K562 (cell line): ENCODE results near the gene EFR3B. TPM values are rescaled to one million over a fixed set of nuclear protein-coding genes. Genes with fewer than 3 reads are reported as not detected.

ENCODE experiments used
- ATAC-seq: fragments of 200-7000 bp; cut with Tn5 transposase; 3 replicates; pipeline ENCODE4 v1.9.1; 2020; ENCODE audit warnings: moderate library complexity
- BruUV-seq: library from RNA; stranded (reverse); fragments of 400-500 nt; replicated peaks from 2 replicates; lab custom pipeline; 2021; lab: Mats Ljungman, UMichigan
- CTCF ChIA-PET: fragments of 300-600 bp; formaldehyde crosslinking; extraction: SDS; loops from one replicate; lab custom pipeline; 2021; ENCODE audit warnings: low intra/inter-chr PET ratio; lab: Yijun Ruan, JAX
- POLR2A ChIA-PET: fragments of 300-600, 350-650 bp; sonication (Branson Sonifier 250); formaldehyde crosslinking; extraction: SDS; loops from one replicate; lab custom pipeline; 2021; ENCODE audit warnings: antibody characterized with exemption, inconsistent platforms; lab: Yijun Ruan, JAX
- DNase-seq, 4 experiments: peaks; one replicate each; pipeline versions ENCODE4 v3.0.0 to v3.0.0-alpha.2; 2011 to 2018; ENCODE audit warnings: low spot score in 3 of 4, mixed read lengths in 3 of 4; ENCODE audit errors: extremely low read depth in 1 of 4
- FAIRE-seq: peaks from 2 replicates; lab custom pipeline; 2011; peaks lifted over from hg19 to GRCh38; lab: Jason Lieb, UNC
- H2AFZ ChIP-seq: 2 replicates; pipeline ENCODE4 v1.6.0; 2011; ENCODE audit warnings: low read depth, low read length, control low read depth, inconsistent platforms
- H3K27ac ChIP-seq: fragments of 200-600 bp; 3 replicates; pipeline ENCODE4 v1.8.0; 2011; ENCODE audit warnings: low read depth, mild to moderate bottlenecking, control low read depth, inconsistent platforms, low read length, moderate library complexity, mixed read lengths; ENCODE audit errors: extremely low read depth
- H3K27me3 ChIP-seq, 2 experiments: fragments of 300-600 bp in 1 of 2; 2 replicates in 1 of 2; 3 replicates in 1 of 2; pipeline versions ENCODE4 v1.6.0 to v1.8.0; 2011; ENCODE audit warnings: inconsistent platforms in 2 of 2, low read length in 2 of 2, mild to moderate bottlenecking in 1 of 2, mixed read lengths in 1 of 2, moderate library complexity in 1 of 2; ENCODE audit not compliant: control insufficient read depth in 2 of 2, insufficient read depth in 2 of 2
- H3K36me3 ChIP-seq: fragments of 300-600 bp; 3 replicates; pipeline ENCODE4 v1.8.0; 2011; ENCODE audit warnings: mild to moderate bottlenecking, low read length, inconsistent platforms; ENCODE audit not compliant: control insufficient read depth, insufficient read depth
- H3K4me1 ChIP-seq, 2 experiments: fragments of 200-600 bp in 1 of 2; replicated peaks in 1 of 2; 2 replicates in 1 of 2; 3 replicates in 1 of 2; pipeline versions ENCODE4 v1.5.1 to v1.8.0; 2011; ENCODE audit warnings: inconsistent platforms in 2 of 2, low read length in 2 of 2, mild to moderate bottlenecking in 1 of 2, mixed read lengths in 1 of 2, moderate library complexity in 1 of 2; ENCODE audit not compliant: control insufficient read depth in 2 of 2, insufficient read depth in 2 of 2
- H3K4me2 ChIP-seq: 2 replicates; pipeline ENCODE4 v1.6.1; 2011; ENCODE audit warnings: low read length, control low read depth, inconsistent platforms, mixed read lengths; ENCODE audit not compliant: insufficient read depth
- H3K4me3 ChIP-seq: fragments of 200-600 bp; sonication (generic), shearing (Covaris generic); 2 replicates; pipeline ENCODE4 v1.5.1; 2016; ENCODE audit warnings: control low read depth, inconsistent platforms
- H3K79me2 ChIP-seq: fragments of 200-600 bp; 3 replicates; pipeline ENCODE4 v1.8.0; 2011; ENCODE audit warnings: low read length, inconsistent platforms; ENCODE audit not compliant: control insufficient read depth, insufficient read depth
- H3K9ac ChIP-seq, 2 experiments: 2 replicates each; pipeline versions ENCODE4 v1.6.0 to v1.6.1; 2011; ENCODE audit warnings: low read depth in 2 of 2, low read length in 2 of 2, control low read depth in 1 of 2, inconsistent platforms in 1 of 2, mild to moderate bottlenecking in 1 of 2, mixed read lengths in 1 of 2; ENCODE audit not compliant: insufficient read depth in 1 of 2
- H3K9me1 ChIP-seq: one replicate; pipeline ENCODE4 v1.6.0; 2011; ENCODE audit warnings: inconsistent platforms, mild to moderate bottlenecking, low read length, moderate library complexity; ENCODE audit not compliant: control insufficient read depth, insufficient read depth
- H3K9me3 ChIP-seq: replicated peaks from 2 replicates; pipeline ENCODE4 v1.5.1; 2011; ENCODE audit warnings: low read depth, low read length, inconsistent platforms; ENCODE audit not compliant: control insufficient read depth, insufficient read depth
- H4K20me1 ChIP-seq: replicated peaks from 2 replicates; pipeline ENCODE4 v1.6.1; 2011; ENCODE audit warnings: low read length, inconsistent platforms, mixed read lengths; ENCODE audit not compliant: control insufficient read depth, insufficient read depth
- FOXM1 ChIP-seq, 2 experiments: fragments of 450-650 bp in 1 of 2; sonication (generic) in 1 of 2; formaldehyde crosslinking in 1 of 2; IDR thresholded peaks; 2 replicates each; pipeline versions ENCODE4 v1.6.1 to v1.9.0; 2017 to 2022; ENCODE audit warnings: low read depth in 2 of 2, mild to moderate bottlenecking in 2 of 2, missing genetic modification reagents in 1 of 2, moderate library complexity in 1 of 2
- GABPB2 ChIP-seq: fragments of 250-450 bp; sonication (Bioruptor Pico); conservative IDR thresholded peaks from 2 replicates; pipeline ENCODE4 v1.5.1; 2021; ENCODE audit warnings: mild to moderate bottlenecking
- JUN ChIP-seq, 2 experiments: sonication (generic) in 1 of 2; formaldehyde crosslinking in 1 of 2; IDR thresholded peaks; 2 replicates each; pipeline versions ENCODE4 v1.6.1 to v1.8.0; 2012 to 2022; ENCODE audit warnings: borderline replicate concordance in 2 of 2, mild to moderate bottlenecking in 2 of 2, improper control_type of control experiment in 1 of 2, low read depth in 1 of 2, low read length in 1 of 2, missing genetic modification reagents in 1 of 2
- JUNB ChIP-seq: fragments of 450-650 bp; formaldehyde crosslinking; conservative IDR thresholded peaks from 2 replicates; pipeline ENCODE4 v1.4.0; 2020; ENCODE audit warnings: mild to moderate bottlenecking
- MEF2D ChIP-seq: conservative IDR thresholded peaks from 2 replicates; pipeline ENCODE4 v1.6.1; 2016; ENCODE audit warnings: low read depth, missing genetic modification characterization, missing compliant biosample characterization
- NFXL1 ChIP-seq: fragments of 450-650 bp; formaldehyde crosslinking; IDR thresholded peaks from 2 replicates; pipeline ENCODE4 v1.4.0; 2021; ENCODE audit warnings: mild to moderate bottlenecking
- PCBP2 ChIP-seq: fragments of 200-400 bp; formaldehyde crosslinking; IDR thresholded peaks from 2 replicates; pipeline ENCODE4 v1.6.1; 2018; ENCODE audit warnings: low read length, low read depth, mild to moderate bottlenecking, moderate library complexity; ENCODE audit not compliant: poor library complexity, severe bottlenecking
- SMARCA4 ChIP-seq: fragments of 450-650 bp; IDR thresholded peaks from 2 replicates; pipeline ENCODE4 v1.6.1; 2016
- SREBF2 ChIP-seq: sonication (generic); formaldehyde crosslinking; IDR thresholded peaks from 2 replicates; pipeline ENCODE4 v1.4.0; 2020; ENCODE audit warnings: mild to moderate bottlenecking, missing genetic modification reagents
- STAG1 ChIP-seq: sonication (generic); formaldehyde crosslinking; IDR thresholded peaks from 2 replicates; pipeline ENCODE4 v1.5.0; 2020; ENCODE audit warnings: missing genetic modification reagents, borderline replicate concordance
- SUPT5H ChIP-seq: fragments of 450-650 bp; IDR thresholded peaks from 2 replicates; pipeline ENCODE4 v1.6.1; 2016
- TBL1XR1 ChIP-seq, 2 experiments: IDR thresholded peaks; 2 replicates each; pipeline ENCODE4 v1.6.1; 2012; ENCODE audit warnings: improper control_type of control experiment in 2 of 2, low read length in 2 of 2, mild to moderate bottlenecking in 1 of 2
- TRIM28 ChIP-seq: fragments of 450-650 bp; IDR thresholded peaks from 2 replicates; pipeline ENCODE4 v1.6.1; 2017
- WHSC1 ChIP-seq: IDR thresholded peaks from one replicate; pipeline ENCODE4 v1.6.1; 2012; ENCODE audit warnings: low read length, control low read depth, inconsistent platforms
- ZFPM2 ChIP-seq: fragments of 250-450 bp; sonication (Bioruptor Pico); IDR thresholded peaks from 2 replicates; pipeline ENCODE4 v1.5.1; 2022; ENCODE audit warnings: mild to moderate bottlenecking
- ZNF347 ChIP-seq: fragments of 450-650 bp; formaldehyde crosslinking; IDR thresholded peaks from 2 replicates; pipeline ENCODE4 v1.4.0; 2020; ENCODE audit warnings: low read depth, mild to moderate bottlenecking, moderate library complexity
- ZNF551 ChIP-seq: fragments of 250-450 bp; sonication (Bioruptor Pico); IDR thresholded peaks from 2 replicates; pipeline ENCODE4 v1.5.0; 2021; ENCODE audit warnings: mild to moderate bottlenecking, moderate library complexity
- ZNF75A ChIP-seq: fragments of 450-650 bp; formaldehyde crosslinking; IDR thresholded peaks from 2 replicates; pipeline ENCODE4 v1.4.0; 2020; ENCODE audit warnings: mild to moderate bottlenecking
- ZSCAN32 ChIP-seq: fragments of 450-650 bp; formaldehyde crosslinking; IDR thresholded peaks from 2 replicates; pipeline ENCODE4 v1.4.0; 2020; ENCODE audit warnings: mild to moderate bottlenecking, moderate library complexity
- WGBS: fragments of 100-300 bp; shearing (Covaris generic); methylation state at CpG from one replicate; pipeline ENCODE4 v1.1.6; 2016; ENCODE audit warnings: low coverage, mixed read lengths; ENCODE audit not compliant: insufficient coverage; ENCODE audit errors: missing lambda C conversion rate; 5-methylcytosine and 5-hydroxymethylcytosine counted together
- in situ Hi-C: fragments of 300-500 bp; cut with MboI; formaldehyde crosslinking; loops from 4 replicates; pipeline ENCODE4 v1.15.0; 2018; ENCODE audit warnings: inconsistent platforms, mixed read lengths
- intact Hi-C: fragments of 100-400 bp; cut with micrococcal nuclease; formaldehyde crosslinking; loops from 2 replicates; pipeline ENCODE4 v1.14.2; 2022
- polyA plus RNA-seq, 8 experiments: library from polyadenylated mRNA; depleted of rRNA in 4 of 8; stranded (reverse) in 5 of 8; unstranded in 3 of 8; fragments of >200 nt; fragmentation: Nextera tagmentation in 2 of 8; fragmentation: Illumina TruSeq in 1 of 8; extraction: Ambion mirVana in 2 of 8; extraction: Trizol in 1 of 8; gene quantifications; 2 replicates each; pipeline versions ENCODE4 v1.2.1 to v1.2.3, GENCODE V29; 2011 to 2014; ENCODE audit warnings: inconsistent platforms in 1 of 8, missing spikeins in 1 of 8
- total RNA-seq, 7 experiments: library from RNA; depleted of rRNA in 6 of 7; stranded (reverse); fragments of >200 nt in 6 of 7; fragmentation: Illumina TruSeq in 2 of 7; extraction: Trizol in 2 of 7; gene quantifications; 2 replicates each; pipeline versions ENCODE4 v1.2.1 to v1.2.3, GENCODE V29; 2011 to 2021; ENCODE audit warnings: low replicate concordance in 1 of 7

The EFR3B gene
- total and polyA plus RNA-seq, 9 of the 15 experiments (the other 6 are each of a cell fraction or from before 2014, with no cell fraction given): not detected

- H3K79me2 ChIP-seq: no peaks in the 10 kb centered on the region
- ATAC-seq: no peak
- TF ChIP-seq ZNF551 (no peak), SREBF2 (no peak), ZNF347 (no peak), TBL1XR1 (IDR thresholded peaks at IDR 0.05; ENCODE audit: low read length in 2 of 2) (no peak), SUPT5H (no peak)
- no peak overlapping the region for H3K9ac ChIP-seq
- intact Hi-C loops: no loop called here
- no peak overlapping the region for H3K4me3 ChIP-seq
- H3K4me1 ChIP-seq: peaks cover 5 to 20% of the 10 kb centered on the region in 2 experiments; a peak in 3 of 5 replicates
- ChIA-PET CTCF (no interaction called here), POLR2A (interaction anchor here (1.0 to 1.4 kb wide), 3 partner anchors 9 to 11 kb away, joined by 3 to 4 read pairs (median 4); no protein-coding TSS in a partner anchor)
- H4K20me1 ChIP-seq: peaks cover 10% of the 10 kb centered on the region; the same call in 1 of the 2 replicates
- DNase-seq: no peak
- BruUV-seq: no TSS peak
- H3K27me3 ChIP-seq: peaks cover 32 to 65% of the 10 kb centered on the region in 2 experiments
- 0% methylated on average over 1 of the region's 1 CpG for WGBS
- in situ Hi-C loops: no loop called here
- no peak overlapping the region for H2AFZ ChIP-seq
- no peaks in the 10 kb centered on the region for H3K9me3 ChIP-seq
- no peak overlapping the region for H3K27ac ChIP-seq
- no peak for FAIRE-seq
- H3K36me3 ChIP-seq: no peaks in the 10 kb centered on the region
- no peaks in the 10 kb centered on the region for H3K9me1 ChIP-seq
- no peak overlapping the region for H3K4me2 ChIP-seq
Observed at GRCh38 chr2:25044011-25044410, 2.1 kb downstream of the EFR3B start.

GRCh38 chr2:25044990-25045389, 3.1 kb downstream of the EFR3B start:
- TF ChIP-seq TRIM28: no peak
- no peak for TF ChIP-seq ZSCAN32
- TF ChIP-seq STAG1: no peak
- no peak for TF ChIP-seq ZFPM2 (CRISPR knock-in tag)
- no peak for TF ChIP-seq PCBP2
- TF ChIP-seq JUN (IDR thresholded peaks at IDR 0.05; ENCODE audit: borderline replicate concordance, low read depth, low read length): no peak
- no peak for TF ChIP-seq JUN (CRISPR knock-in tag; IDR thresholded peaks at IDR 0.05; ENCODE audit: borderline replicate concordance)
- no peak for TF ChIP-seq NFXL1 (CRISPR knock-in tag)
- no peak for TF ChIP-seq JUNB (CRISPR knock-in tag)
- no peak for TF ChIP-seq MEF2D (tag)
- TF ChIP-seq FOXM1 (IDR thresholded peaks at IDR 0.05; ENCODE audit: low read depth): no peak
- TF ChIP-seq FOXM1 (CRISPR knock-in tag; IDR thresholded peaks at IDR 0.05; ENCODE audit: low read depth): no peak
- no peak for TF ChIP-seq WHSC1
- TF ChIP-seq GABPB2 (CRISPR knock-in tag): no peak
- TF ChIP-seq SMARCA4: no peak
- TF ChIP-seq ZNF75A (CRISPR knock-in tag): no peak
- no peak for DNase-seq
- WGBS: 1% methylated on average over 6 of the region's 6 CpGs
- Histone ChIP-seq H3K4me2 (no peak overlapping the region), H3K36me3 (no peaks in the 10 kb centered on the region), H3K4me3 (no peak overlapping the region), H3K27ac (no peak overlapping the region), H3K79me2 (no peaks in the 10 kb centered on the region), H3K4me1 (peaks cover 5 to 20% of the 10 kb centered on the region in 2 experiments; a peak in 3 of 5 replicates), H3K9ac (no peak overlapping the region), H3K27me3 (peaks cover 29 to 62% of the 10 kb centered on the region in 2 experiments), H2AFZ (no peak overlapping the region), H3K9me3 (no peaks in the 10 kb centered on the region), H3K9me1 (no peaks in the 10 kb centered on the region), H4K20me1 (peaks cover 10% of the 10 kb centered on the region; the same call in 1 of the 2 replicates)
- CTCF ChIA-PET: no interaction called here
- no peak for ATAC-seq
- no peak for FAIRE-seq
- no TSS peak for BruUV-seq
- intact Hi-C loops (no loop called here), in situ Hi-C loops (no loop called here)
- POLR2A ChIA-PET: interaction anchor here (1.1 kb wide), 1 partner anchor 20 kb away, joined by 3 read pairs; no protein-coding TSS in a partner anchor
